Parathyroid adenoma (tissue), 2 donors: ENCODE measurements around the gene ZNF853.

ENCODE experiments used
- H2AFZ ChIP-seq: fragments of 300-600 bp; sonication (generic); one replicate; pipeline ENCODE4 v1.7.0; 2017; ENCODE audit warnings: antibody characterized with exemption, mild to moderate bottlenecking
- H3K27ac ChIP-seq: fragments of 300-600 bp; sonication (generic); one replicate; pipeline ENCODE4 v1.7.0; 2017
- H3K27me3 ChIP-seq: fragments of 300-600 bp; sonication (generic); one replicate; pipeline ENCODE4 v1.7.0; 2017; ENCODE audit warnings: low read length; ENCODE audit not compliant: control insufficient read depth, insufficient read depth
- H3K36me3 ChIP-seq: fragments of 300-600 bp; sonication (generic); one replicate; pipeline ENCODE4 v1.7.0; 2017; ENCODE audit warnings: low read length; ENCODE audit not compliant: control insufficient read depth, insufficient read depth
- H3K4me1 ChIP-seq: fragments of 300-600 bp; sonication (generic); one replicate; pipeline ENCODE4 v1.7.0; 2017; ENCODE audit warnings: control low read depth
- H3K4me2 ChIP-seq: fragments of 300-600 bp; sonication (generic); one replicate; pipeline ENCODE4 v1.7.0; 2017; ENCODE audit warnings: low read length
- H3K4me3 ChIP-seq: fragments of 300-600 bp; sonication (generic); one replicate; pipeline ENCODE4 v1.7.0; 2017; ENCODE audit warnings: low read depth, low read length
- H3K79me2 ChIP-seq: fragments of 300-600 bp; sonication (generic); one replicate; pipeline ENCODE4 v1.7.0; 2017; ENCODE audit warnings: control low read depth
- H3K9ac ChIP-seq: fragments of 300-600 bp; sonication (generic); one replicate; pipeline ENCODE4 v1.7.0; 2017; ENCODE audit warnings: mild to moderate bottlenecking
- H3K9me3 ChIP-seq: fragments of 300-600 bp; sonication (generic); one replicate; pipeline ENCODE4 v1.7.0; 2017; ENCODE audit warnings: low read length; ENCODE audit not compliant: control insufficient read depth
- CTCF ChIP-seq: fragments of 300-600 bp; sonication (generic); IDR thresholded peaks from one replicate; pipeline ENCODE4 v1.7.0; 2017; ENCODE audit warnings: antibody characterized with exemption, mild to moderate bottlenecking
- donor health status: primary hyperparathyroidism.

The ZNF853 gene

GRCh38 chr7:6613706-6614105, 1.7 kb upstream of the ZNF853 start:
- no peak overlapping the region for H3K9ac ChIP-seq
- H2AFZ ChIP-seq: no peak overlapping the region
- no peaks in the 10 kb centered on the region for H3K36me3 ChIP-seq
- no peak overlapping the region for H3K4me2 ChIP-seq
- no peak for TF ChIP-seq CTCF
- H3K4me3 ChIP-seq: no peak overlapping the region
- H3K4me1 ChIP-seq: peaks cover 2% of the 10 kb centered on the region
- no peak overlapping the region for H3K27ac ChIP-seq
- H3K27me3 ChIP-seq: no peaks in the 10 kb centered on the region
- no peaks in the 10 kb centered on the region for H3K9me3 ChIP-seq
- H3K79me2 ChIP-seq: no peaks in the 10 kb centered on the region

- TF ChIP-seq CTCF: no peak
- H3K79me2 ChIP-seq: no peaks in the 10 kb centered on the region
- H3K36me3 ChIP-seq: no peaks in the 10 kb centered on the region
- no peaks in the 10 kb centered on the region for H3K9me3 ChIP-seq
- peak overlapping the region; percentile 47 for H3K4me3 ChIP-seq
- H3K27ac ChIP-seq: no peak overlapping the region
- peak overlapping the region; percentile 91 for H3K4me2 ChIP-seq
- H2AFZ ChIP-seq: peak overlapping the region; percentile 70
- peaks cover 2% of the 10 kb centered on the region for H3K4me1 ChIP-seq
- no peak overlapping the region for H3K9ac ChIP-seq
- no peaks in the 10 kb centered on the region for H3K27me3 ChIP-seq
These were observed 529 bp downstream of the ZNF853 start for GRCh38 chr7:6615723-6616555.

- Histone ChIP-seq H3K36me3 (no peaks in the 10 kb centered on the region), H3K4me3 (no peak overlapping the region), H2AFZ (no peak overlapping the region), H3K4me2 (no peak overlapping the region), H3K9ac (no peak overlapping the region), H3K27me3 (no peaks in the 10 kb centered on the region), H3K9me3 (no peaks in the 10 kb centered on the region), H3K79me2 (no peaks in the 10 kb centered on the region), H3K27ac (no peak overlapping the region), H3K4me1 (peaks cover 2% of the 10 kb centered on the region)
- TF ChIP-seq CTCF: no peak
These were observed 1.6 kb downstream of the ZNF853 start for GRCh38 chr7:6616854-6617643.

GRCh38 chr7:6618621-6619020, 3.2 kb downstream of the ZNF853 start:
- Histone ChIP-seq H3K27ac (no peak overlapping the region), H3K9me3 (no peaks in the 10 kb centered on the region), H3K9ac (no peak overlapping the region), H3K4me1 (peaks cover 2% of the 10 kb centered on the region), H3K4me2 (no peak overlapping the region), H3K36me3 (no peaks in the 10 kb centered on the region), H3K4me3 (no peak overlapping the region), H3K27me3 (no peaks in the 10 kb centered on the region), H2AFZ (no peak overlapping the region), H3K79me2 (no peaks in the 10 kb centered on the region)
- no peak for TF ChIP-seq CTCF
